D721Med (cell line): ENCODE results near the gene IL18.

Experiments used
- DNase-seq: peaks from one replicate; pipeline ENCODE4 v3.0.0; 2011; ENCODE audit warnings: low spot score; ENCODE audit not compliant: insufficient read length
- FAIRE-seq: peaks from 2 replicates; lab custom pipeline; 2011; peaks lifted over from hg19 to GRCh38; lab: Jason Lieb, UNC
- TF ChIP-seq, protein P1 (sequence below): IDR thresholded peaks from 2 replicates; pipeline ENCODE4 v1.5.1; 2012; ENCODE audit warnings: mild to moderate bottlenecking, control low read depth; ENCODE audit not compliant: insufficient read depth; ENCODE audit errors: missing control alignments

IL18 gene

DNA sequence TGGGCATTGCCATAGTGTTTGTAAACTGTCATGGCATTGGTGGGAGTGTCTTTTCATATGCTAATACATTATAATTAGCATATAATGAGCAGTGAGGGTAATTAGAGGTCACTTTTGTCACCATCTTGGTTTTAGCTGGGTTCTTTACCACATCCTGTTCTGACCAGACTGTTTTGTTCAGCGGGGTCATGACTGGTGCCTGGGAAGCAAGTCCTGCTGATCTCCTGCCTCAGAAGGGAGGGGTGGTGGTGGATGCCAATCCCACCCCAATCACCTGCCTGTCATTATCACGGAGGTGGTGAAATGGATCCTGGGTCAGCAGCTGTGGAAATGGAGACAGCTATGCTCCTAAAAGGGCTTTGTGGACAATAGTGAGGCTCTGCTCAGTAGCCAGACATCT is 31.2 kb downstream of the IL18 start:
- DNase-seq, result no peak
- no peak for FAIRE-seq

GRCh38 chr11:112129656-112130055 is 34.2 kb downstream of the IL18 start:
- TF ChIP-seq, protein P1, sequence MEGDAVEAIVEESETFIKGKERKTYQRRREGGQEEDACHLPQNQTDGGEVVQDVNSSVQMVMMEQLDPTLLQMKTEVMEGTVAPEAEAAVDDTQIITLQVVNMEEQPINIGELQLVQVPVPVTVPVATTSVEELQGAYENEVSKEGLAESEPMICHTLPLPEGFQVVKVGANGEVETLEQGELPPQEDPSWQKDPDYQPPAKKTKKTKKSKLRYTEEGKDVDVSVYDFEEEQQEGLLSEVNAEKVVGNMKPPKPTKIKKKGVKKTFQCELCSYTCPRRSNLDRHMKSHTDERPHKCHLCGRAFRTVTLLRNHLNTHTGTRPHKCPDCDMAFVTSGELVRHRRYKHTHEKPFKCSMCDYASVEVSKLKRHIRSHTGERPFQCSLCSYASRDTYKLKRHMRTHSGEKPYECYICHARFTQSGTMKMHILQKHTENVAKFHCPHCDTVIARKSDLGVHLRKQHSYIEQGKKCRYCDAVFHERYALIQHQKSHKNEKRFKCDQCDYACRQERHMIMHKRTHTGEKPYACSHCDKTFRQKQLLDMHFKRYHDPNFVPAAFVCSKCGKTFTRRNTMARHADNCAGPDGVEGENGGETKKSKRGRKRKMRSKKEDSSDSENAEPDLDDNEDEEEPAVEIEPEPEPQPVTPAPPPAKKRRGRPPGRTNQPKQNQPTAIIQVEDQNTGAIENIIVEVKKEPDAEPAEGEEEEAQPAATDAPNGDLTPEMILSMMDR, result no peak
- DNase-seq, result no peak
- FAIRE-seq, result no peak

More for the DNA sequence above, 31.2 kb downstream of the IL18 start:
- TF ChIP-seq, protein P1, result no peak

GRCh38 chr11:112128483-112129121 is 35.3 kb downstream of the IL18 start:
- FAIRE-seq (no peak), DNase-seq (no peak)
- TF ChIP-seq, protein P1, result no peak

GRCh38 chr11:112127056-112127455 is 36.8 kb downstream of the IL18 start:
- FAIRE-seq (no peak), DNase-seq (no peak)
- TF ChIP-seq, protein P1, result no peak

- TF ChIP-seq, protein P1, result no peak
- no peak for FAIRE-seq
- no peak for DNase-seq
Observed at GRCh38 chr11:112123129-112123528, 40.8 kb downstream of the IL18 start.

DNA sequence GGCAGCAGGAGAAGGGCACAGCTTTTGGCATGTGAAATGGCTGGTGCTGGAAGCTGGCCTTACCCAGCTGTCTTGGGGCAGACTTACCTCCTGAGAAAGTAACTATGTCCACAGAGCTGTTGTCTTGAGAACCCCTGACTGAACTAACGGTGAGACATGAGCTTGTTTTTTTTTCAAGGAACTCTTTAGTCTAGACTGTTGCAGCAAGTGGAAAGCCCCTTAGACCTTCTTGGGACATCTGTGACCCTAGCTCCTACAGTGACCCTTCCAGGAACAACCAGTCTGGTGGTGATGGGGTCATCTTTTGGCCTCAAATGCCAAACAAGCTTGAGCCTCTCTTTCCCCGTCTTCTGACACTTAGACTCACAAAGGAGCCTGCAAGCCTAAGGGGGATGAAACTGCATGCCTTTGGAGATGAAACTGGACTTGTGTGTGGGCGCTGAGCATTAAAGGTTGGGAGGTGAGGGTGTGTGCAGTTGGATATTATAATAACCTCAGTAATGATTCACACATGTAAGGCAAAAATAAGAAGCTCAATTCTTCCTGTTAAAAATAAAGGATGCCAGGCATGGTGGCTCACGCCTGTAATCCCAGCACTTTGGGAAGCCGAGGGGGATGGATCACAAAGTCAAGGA is 41.8 kb downstream of the IL18 start:
- TF ChIP-seq, protein P1, result no peak
- FAIRE-seq (no peak), DNase-seq (no peak)

DNA sequence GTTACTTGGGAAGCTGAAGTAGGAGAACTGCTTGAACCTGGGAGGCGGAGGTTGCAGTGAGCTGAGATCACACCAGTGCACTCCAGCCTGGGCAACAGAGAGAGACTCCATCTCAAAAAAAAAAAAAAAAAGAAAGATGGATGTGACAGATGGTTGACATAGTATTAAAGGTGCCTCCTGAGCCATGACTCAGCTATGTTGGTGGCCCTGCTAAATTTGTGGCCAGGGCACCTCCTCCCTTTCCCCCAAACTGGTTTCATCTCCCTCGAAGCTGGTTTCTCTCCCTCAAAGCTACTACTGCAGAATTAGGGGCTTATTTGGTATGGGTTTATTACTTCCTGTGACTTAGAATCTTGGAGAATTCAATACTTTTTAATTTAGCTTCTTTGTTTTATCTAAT is 45.7 kb downstream of the IL18 start:
- DNase-seq, result no peak
- no peak for FAIRE-seq
- TF ChIP-seq, protein P1, result no peak
